Activated T-cell treated with anti-CD3 and anti-CD28 coated beads, Interleukin-2, amount 50 U/mL, for 48 hours (primary cell): ENCODE measurements around the gene ZNF670.
"Not testable (repeated sequence)": the region's sequence is repeated elsewhere in the genome, so short reads cannot be mapped to it uniquely, and the experiment has no call there.

Experiments used
- DNase-seq, 2 experiments: peaks; one replicate each; pipeline ENCODE4 v3.0.0-alpha.2; 2020

The ZNF670 gene

GRCh38 chr1:247037511-247038320, 40.9 kb downstream of the ZNF670 start:
- DNase-seq, result no peak

GRCh38 chr1:247032306-247032705, 46.3 kb downstream of the ZNF670 start:
- DNase-seq, result not testable (repeated sequence)
